AG04450 (cell line): ENCODE data around the gene ARHGEF9. TPM values are rescaled to one million over a fixed set of nuclear protein-coding genes. Genes with fewer than 3 reads are reported as not detected.

ENCODE experiments used
- CTCF ChIA-PET: fragments of 300-600, 350-600 bp; formaldehyde crosslinking; extraction: SDS; loops from one replicate; lab custom pipeline; 2022; ENCODE audit warnings: antibody characterized with exemption, inconsistent platforms; lab: Charles Lee
- POLR2A ChIA-PET: fragments of 350-600 bp; formaldehyde crosslinking; extraction: SDS; loops from one replicate; lab custom pipeline; 2021; ENCODE audit warnings: antibody characterized with exemption, inconsistent platforms; lab: Yijun Ruan, JAX
- DNase-seq: peaks from one replicate; pipeline ENCODE4 v3.0.0-alpha.2; 2011; ENCODE audit warnings: low read depth, low spot score
- H3K27ac ChIP-seq: one replicate; pipeline ENCODE4 v1.5.1; 2012; ENCODE audit warnings: low read depth, low read length, control low read depth
- H3K27me3 ChIP-seq: one replicate; pipeline ENCODE4 v1.6.0; 2012; ENCODE audit warnings: low read length; ENCODE audit not compliant: control insufficient read depth, insufficient read depth
- H3K4me3 ChIP-seq: 2 replicates; pipeline ENCODE4 v1.5.1; 2011; ENCODE audit warnings: mild to moderate bottlenecking, low read depth, low read length, control low read depth
- H3K9me3 ChIP-seq: 2 replicates; pipeline ENCODE4 v1.5.1; 2012; ENCODE audit warnings: low read length; ENCODE audit not compliant: control insufficient read depth, insufficient read depth
- CTCF ChIP-seq: IDR thresholded peaks from 2 replicates; pipeline ENCODE4 v1.5.1; 2011; ENCODE audit warnings: low read depth, low read length, control low read depth, inconsistent platforms
- polyA plus RNA-seq: library from polyadenylated mRNA; depleted of rRNA; stranded (reverse); fragments of >200 nt; gene quantifications from 2 replicates; pipeline ENCODE4 v1.2.3, GENCODE V29; 2011

Gene ARHGEF9
- polyA plus RNA-seq, 1 experiment: 9.1 TPM

GRCh38 chrX:63720293-63720692, 64.7 kb downstream of the ARHGEF9 start:
- TF ChIP-seq CTCF: no peak
- no peaks in the 10 kb centered on the region for H3K9me3 ChIP-seq

GRCh38 chrX:63719633-63720032, 65.4 kb downstream of the ARHGEF9 start:
- Histone ChIP-seq H3K27me3 (no peaks in the 10 kb centered on the region), H3K27ac (no peak overlapping the region), H3K4me3 (no peak overlapping the region), H3K9me3 (no peaks in the 10 kb centered on the region)
- no peak for TF ChIP-seq CTCF
- no peak for DNase-seq
- ChIA-PET POLR2A (no interaction called here), CTCF (no interaction called here)

More at GRCh38 chrX:63720293-63720692, 64.7 kb downstream of the ARHGEF9 start:
- CTCF ChIA-PET: no interaction called here
- no peak for DNase-seq
- POLR2A ChIA-PET: no interaction called here
- Histone ChIP-seq H3K27ac (no peak overlapping the region), H3K4me3 (no peak overlapping the region), H3K27me3 (no peaks in the 10 kb centered on the region)

GRCh38 chrX:63718010-63718694, 66.9 kb downstream of the ARHGEF9 start:
- H3K27me3 ChIP-seq: no peaks in the 10 kb centered on the region
- DNase-seq: no peak
- no peak for TF ChIP-seq CTCF
- ChIA-PET POLR2A (no interaction called here), CTCF (no interaction called here)
- H3K27ac ChIP-seq: no peak overlapping the region
- H3K4me3 ChIP-seq: no peak overlapping the region
- H3K9me3 ChIP-seq: no peaks in the 10 kb centered on the region

- POLR2A ChIA-PET: no interaction called here
- no peak for TF ChIP-seq CTCF
- Histone ChIP-seq H3K27me3 (no peaks in the 10 kb centered on the region), H3K9me3 (no peaks in the 10 kb centered on the region), H3K4me3 (no peak overlapping the region), H3K27ac (no peak overlapping the region)
- DNase-seq: no peak
- CTCF ChIA-PET: no interaction called here
Measured at GRCh38 chrX:63713526-63713925, 71.5 kb downstream of the ARHGEF9 start.

GRCh38 chrX:63708801-63709200, 76.2 kb downstream of the ARHGEF9 start:
- no peak overlapping the region for H3K27ac ChIP-seq
- TF ChIP-seq CTCF: no peak
- POLR2A ChIA-PET: no interaction called here
- DNase-seq: no peak
- CTCF ChIA-PET: no interaction called here
- no peaks in the 10 kb centered on the region for H3K9me3 ChIP-seq
- H3K27me3 ChIP-seq: no peaks in the 10 kb centered on the region
- no peak overlapping the region for H3K4me3 ChIP-seq
